Fibroblast of peridontal ligament (primary cell): Measurements from ENCODE around the gene ARID3C.
A peak's percentile ranks its signal among the peaks of the same experiment; 100 is the strongest.

Experiments used
- DNase-seq: peaks from one replicate; pipeline ENCODE4 v3.0.0-alpha.2; 2010; ENCODE audit errors: extremely low read depth

ARID3C gene

DNA sequence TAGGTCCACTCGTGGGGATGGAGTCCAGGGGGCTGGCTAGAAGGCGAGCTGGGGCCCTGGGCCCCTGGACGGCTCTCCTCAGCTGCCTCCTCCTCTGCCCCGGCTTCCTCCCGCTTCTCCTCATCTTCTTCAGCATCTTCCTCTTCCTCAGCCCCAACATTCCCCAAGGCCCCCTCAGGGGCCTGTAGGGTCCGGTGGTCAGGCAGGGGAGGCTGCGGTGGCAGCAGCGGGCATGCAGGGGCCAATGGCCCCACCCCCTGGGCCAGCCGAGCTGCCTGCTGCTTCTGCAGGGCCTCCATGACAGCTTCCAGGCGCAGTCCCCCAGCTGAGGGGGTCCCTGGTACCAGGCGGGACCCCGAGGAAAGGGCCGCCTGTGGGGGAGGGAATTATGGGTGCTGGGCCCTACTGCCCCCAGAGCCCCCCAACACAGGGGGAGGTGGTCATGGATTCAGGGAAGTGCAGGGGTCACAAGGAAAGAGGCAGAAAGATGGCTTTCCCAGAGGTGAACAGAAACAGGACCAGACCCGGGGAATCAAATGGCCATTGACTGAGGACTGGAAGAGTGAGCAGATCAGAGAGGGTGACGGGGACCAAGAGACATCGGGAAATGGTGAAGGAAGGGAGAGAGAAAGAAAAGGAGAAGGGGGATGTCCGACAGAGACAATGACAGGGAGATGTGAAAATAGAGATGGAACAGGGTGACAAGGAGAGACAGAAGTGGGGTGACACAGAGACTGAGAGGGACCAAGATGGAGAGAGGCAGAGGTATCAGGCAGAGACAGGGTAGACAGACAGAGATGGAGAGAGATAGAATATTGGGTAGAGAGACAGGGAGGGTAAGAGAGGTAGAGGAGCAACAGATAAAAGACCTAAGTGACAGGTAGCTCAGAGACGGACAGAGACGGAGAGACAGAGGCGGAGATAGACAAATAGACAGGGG, 880 bp downstream of the ARID3C start:
- DNase-seq: no peak

DNA sequence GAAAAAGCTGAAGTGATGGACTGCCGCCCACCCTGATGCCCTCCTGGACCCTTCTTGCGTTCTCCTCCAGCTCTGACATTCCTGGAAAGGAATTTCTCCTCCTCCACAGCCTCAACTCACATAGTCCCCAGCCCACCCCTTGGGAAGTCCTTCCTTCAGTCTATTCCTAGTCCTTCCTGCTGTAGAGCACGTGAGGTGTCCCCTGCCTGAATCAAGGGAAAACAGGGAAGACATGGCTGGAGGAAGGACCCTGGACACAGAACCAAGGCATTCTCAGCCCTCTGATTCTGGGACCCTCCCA, 3.7 kb downstream of the ARID3C start:
- no peak for DNase-seq

DNA sequence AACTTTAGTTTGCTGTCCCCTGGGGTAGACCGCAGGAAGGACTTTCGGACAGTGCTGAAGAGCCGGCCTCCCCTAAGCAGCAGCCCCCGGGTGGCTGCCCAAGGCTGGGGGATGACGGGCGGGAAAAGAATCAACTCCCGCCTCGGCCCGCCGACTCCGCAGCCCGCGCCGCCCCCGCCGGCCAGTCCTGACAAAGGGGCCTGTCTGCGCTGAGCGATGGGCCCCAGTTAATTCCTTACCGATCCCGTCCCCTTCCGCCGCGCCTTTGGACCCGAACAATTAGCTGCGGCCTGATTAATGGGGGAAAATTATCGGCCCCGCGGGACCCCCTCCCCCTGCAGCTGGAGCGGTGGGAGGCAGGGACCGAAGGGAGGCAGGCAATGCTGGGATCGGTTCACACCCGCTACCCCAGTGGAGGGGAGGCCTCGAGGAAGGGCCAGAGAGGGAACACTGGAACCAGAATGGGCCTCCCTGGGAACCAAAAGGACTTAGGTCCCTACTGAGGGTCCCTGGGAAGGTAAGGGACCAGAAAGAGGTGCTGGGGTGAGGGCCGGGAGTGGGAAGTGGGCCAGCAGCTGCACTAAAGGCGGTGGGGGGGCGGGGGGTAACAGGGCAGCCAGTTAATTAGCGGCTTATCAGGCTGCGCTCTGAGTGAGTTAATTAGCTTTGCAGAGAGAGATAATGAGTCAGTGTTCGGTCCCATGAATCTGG, 4.2 kb downstream of the ARID3C start:
- no peak for DNase-seq

DNA sequence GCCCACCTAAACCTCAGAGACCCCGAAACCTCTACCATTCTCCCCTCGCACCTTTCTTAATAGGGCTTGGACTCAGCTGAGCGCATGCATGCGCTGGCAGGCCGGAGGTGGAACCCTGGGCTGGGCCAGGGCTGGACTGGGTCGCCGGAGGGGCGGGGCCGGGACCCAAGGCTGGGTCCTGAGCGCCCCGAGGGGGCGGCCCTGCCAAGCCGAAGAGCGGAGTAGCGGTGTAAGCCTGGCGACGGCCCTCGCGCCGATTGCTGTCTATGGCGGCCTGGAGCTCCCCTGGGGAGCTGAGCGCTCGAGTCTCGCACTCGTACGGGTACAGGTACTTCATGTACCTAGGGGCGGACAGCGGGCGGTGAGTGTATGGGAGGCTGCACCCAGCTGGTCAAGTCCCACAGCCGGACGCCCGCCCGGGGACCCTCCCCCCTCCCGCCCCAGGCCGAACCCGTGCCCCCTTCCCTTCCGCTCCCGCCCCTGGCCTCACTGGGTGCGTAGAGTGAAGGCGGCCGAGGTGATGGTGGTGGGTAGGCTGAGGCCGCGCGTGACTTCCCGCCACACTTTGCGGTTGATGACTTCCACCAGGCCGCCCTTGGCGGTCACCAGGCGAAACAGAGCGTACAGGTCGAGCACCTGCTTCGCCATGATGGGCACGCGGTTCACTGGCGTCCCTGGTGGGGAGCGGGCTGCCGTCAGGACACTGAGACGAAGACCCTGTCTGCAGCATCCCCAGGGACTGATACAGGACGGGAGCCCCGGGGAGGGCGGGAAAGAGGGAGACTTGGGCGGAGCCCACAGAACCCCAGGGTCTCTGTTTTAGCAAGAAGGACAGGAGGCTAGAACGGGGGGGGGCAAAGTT, 5.3 kb downstream of the ARID3C start:
- DNase-seq: no peak

DNA sequence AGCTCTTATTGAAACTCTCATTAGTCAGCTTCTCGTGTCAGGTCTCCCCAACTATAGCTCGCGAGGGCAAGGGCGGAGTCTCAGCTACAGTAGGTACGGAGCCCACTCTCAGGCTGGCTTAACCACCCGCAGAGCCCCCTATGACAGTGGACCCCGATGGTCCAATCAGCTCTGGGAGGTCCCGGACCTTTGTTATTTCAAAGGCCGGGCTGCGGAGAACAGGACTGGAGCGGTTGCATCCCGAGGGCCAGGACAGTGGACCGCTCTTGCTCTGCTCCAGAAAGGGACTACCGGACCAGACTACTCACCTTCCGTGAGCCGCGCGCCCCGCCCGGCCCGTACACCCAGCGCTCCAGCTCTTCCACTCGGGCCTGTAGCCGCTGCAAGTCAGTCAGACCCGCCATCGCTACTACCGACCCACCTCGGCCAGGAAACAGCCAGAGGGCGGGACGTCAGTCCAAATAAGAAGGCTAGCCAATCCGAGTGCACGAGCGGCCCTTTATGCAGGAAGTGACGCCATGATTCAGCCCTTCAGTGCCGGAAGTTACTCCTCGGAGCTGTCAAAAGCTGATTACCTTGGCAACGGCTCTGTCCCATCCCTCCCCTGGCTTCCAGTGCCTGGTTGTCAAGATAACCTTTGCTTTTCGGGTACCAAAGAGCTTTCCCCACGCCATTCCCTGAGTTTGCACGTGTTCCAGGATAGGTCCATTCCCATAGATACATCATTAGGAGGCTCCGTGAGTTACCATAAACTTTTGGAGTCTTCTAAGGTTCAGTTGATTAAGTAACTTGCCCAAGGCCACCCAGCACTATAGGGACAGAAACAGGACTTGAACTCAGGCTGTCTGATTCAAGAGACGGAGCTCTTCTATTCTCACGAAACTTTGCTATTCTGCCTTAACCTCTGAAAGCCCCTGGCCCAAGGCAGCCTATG, 8.5 kb downstream of the ARID3C start, which contains the start of gene DCTN3:
Gene DCTN3, minus strand, starts transcription at position 435 of the 934 bp plus-strand sequence. Its CDS starts 31 bp downstream, at position 404.
- peak; percentile 95 for DNase-seq

DNA sequence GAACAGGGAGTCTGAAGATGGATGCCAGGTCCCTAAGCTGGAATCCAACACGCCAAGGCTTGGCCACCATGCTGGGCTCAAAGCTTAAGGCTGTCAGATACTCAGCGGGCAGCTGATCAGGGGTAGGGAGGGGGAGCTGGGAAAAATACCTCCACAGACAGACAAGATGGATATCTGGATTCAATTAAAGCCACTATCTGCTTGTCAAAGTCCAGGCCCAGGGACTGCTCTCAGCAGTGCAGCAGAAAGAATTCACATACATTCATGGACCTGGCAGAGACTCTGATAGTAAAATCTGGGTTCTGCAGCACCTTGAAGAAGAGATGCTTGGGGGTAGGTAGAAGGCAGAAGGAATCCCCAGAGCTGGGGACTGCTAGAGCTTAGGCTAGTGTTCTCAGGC, 13.7 kb downstream of the ARID3C start:
- DNase-seq: no peak

DNA sequence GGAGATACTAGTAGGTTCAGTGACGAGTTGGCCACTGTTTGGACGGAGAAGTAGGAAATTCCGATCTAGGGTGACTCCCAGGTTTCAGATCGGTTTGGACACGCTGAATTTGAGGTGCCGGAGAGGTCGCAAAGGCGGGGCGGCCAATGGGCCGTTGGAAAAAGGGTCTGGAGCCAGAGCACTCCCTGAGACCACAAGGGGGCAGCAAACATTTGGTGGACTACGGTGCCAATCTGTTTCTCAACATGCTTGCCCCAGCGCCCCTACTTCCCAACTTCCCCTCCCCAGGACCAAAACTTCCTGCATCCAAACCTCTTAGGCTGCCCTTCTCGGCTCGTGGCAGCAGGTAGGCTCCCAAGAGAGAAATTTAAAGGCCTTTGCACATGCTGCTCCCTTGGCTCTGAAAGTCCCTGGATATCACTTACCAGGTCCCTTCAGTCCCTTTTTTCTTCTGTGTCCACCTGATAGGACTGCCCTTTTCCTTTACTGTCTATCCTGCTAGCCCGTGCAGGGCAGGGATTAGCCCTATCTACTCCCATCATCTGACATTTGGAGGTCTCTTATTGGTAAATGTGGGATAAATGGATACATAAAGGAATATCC, 16.0 kb downstream of the ARID3C start:
- peak; percentile 73 for DNase-seq

DNA sequence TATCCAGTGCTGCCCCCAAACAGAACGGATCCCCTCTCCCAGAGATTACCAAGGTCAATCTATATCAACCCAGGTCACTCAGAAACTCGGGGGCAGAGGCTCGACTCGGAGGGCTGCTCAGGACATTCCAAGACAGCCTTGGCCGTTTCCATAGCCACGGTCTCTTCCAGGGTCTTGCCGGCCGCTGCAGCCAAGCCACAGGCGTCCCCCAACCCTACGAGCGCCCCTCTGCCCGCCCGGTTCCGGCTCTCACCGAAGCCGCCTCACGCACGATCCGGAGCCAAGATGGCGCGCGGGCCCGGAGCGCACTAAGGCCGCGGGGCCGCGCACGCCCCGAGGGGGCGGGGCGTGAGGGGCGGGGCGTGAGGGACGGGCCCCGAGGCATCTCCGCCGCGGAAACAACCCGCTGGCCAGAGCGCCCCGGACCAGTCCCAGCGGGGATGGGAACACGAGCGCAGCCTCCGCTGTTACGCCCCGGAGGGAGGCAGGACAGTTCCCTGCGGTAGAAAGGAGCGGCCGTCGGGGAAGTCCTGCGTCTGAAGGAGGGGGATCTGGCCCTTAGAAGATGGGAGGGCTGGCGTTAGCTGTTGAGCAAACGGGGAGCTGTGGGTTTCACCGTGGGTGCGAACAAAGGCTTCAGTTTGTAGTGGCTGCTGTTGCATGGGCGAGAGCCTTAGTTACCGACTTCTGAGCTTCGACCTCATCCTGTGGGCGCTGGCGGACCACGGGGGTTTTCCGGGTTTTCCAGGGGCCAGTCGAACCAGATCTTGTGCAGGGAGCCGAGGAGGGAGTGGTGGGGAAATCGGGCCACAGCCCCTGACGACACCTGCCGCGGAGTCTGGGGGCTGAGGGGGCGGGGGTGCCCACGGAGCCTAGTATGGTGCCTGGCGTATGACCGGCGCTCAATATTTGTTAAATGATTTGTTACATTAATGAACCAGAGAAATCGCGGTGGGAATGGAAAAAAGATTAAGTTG, 16.8 kb downstream of the ARID3C start, which contains the start of gene RPP25L:
Gene RPP25L, minus strand, starts transcription at position 287 of the 977 bp plus-strand sequence. CDS start 801 bp downstream, outside the sequence.
- peak; percentile 65 for DNase-seq

DNA sequence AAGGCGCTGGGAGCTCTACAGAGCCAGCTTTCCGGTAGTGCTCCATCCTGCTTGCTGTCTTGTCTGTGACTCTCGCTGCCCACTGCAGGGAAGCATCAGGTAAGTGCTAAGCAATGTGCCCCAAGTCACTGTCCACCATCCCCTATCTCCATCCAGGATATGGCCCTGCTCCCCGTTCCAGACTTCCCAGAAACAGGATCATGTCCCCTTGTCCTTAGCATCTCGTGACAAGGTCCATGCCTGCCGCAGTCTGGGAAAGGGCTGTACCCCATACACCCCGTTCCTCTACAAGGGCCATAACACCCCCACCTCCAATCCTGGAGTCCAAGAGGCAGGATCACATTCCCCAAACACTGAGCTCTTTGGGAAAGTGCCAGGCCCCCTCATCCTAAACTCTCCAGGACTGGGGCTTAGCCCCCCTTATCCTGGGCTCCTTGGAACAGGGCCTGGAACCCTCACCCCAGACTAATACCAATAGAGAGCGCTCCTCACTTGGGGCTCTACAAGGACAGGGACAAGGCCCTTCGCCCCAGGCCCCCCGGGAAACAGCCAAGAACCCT, 17.5 kb downstream of the ARID3C start:
- no peak for DNase-seq

DNA sequence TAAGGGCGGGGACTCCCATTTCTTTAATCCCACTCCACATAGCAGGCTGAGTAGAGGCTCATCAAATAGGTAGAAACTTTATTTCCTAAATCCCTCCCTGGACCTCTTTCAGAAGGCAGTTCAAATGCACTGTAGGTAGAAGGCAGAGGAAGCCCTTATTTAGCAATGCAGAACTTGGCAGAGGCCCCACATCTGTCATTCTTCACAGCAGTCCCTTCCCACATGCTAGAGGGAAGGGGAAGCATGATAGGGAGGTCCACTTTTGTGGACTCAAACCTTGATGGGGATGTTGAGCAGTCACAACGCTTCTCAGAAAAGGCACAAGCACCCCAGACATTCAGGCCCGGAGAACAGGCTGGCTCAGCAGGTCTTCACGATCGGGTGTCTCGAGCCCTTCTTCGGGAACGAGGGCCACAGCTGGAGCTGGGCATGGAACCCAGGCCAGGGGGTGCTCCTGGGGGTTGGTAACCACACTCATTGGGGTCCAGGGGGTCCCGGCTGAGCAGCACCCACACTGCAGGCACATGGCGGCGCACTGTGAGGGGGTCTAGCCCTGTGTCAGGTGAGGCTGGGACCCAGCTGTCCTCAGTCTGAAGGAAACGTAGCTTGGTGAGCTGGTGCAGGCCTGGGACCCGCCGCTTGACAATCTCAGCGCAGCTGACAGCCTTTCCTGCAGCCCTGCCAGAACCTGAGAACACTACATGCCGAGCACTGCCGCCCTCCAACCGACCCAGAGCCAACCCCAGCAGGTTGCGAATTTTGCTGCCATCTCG, 18.2 kb downstream of the ARID3C start:
- no peak for DNase-seq

DNA sequence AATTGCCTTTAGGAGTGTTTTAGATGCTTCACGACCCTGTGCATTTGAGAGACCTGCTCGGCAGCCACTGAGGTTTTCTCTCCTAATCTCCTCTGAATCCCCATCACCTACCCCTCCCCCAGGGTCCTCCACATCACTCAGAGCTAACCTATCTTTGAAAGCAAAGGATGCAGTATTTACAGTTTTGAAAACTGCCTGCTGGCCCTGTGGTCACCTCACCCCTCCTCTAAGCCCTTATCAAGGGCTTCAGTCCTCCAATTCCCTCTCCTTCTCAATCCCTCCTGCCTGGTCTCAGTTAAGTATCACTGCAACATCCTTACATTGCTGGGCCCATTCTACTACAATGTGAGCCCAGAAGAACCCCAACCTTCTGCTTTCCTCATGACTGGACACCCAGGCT, 21.5 kb downstream of the ARID3C start:
- DNase-seq: no peak

DNA sequence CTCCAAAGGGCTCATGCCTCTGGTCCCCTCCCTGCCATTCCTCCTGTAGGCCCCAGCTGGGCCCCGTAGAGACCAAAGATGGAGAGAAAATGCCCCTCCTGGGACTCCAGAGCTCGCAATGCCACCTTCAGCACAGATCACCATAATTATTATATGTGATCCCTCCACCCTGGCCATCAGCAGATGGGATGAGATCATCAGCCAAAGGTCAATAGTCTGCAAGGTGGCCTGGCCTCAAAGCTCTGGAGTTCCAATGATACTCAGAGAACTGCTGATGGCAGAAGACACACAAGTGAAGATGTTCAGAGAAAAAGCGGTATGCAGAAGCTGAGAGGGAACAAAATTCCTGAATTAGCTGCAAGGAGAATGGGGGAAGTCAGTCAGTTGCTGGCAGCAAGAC, 22.0 kb downstream of the ARID3C start:
- DNase-seq: no peak

DNA sequence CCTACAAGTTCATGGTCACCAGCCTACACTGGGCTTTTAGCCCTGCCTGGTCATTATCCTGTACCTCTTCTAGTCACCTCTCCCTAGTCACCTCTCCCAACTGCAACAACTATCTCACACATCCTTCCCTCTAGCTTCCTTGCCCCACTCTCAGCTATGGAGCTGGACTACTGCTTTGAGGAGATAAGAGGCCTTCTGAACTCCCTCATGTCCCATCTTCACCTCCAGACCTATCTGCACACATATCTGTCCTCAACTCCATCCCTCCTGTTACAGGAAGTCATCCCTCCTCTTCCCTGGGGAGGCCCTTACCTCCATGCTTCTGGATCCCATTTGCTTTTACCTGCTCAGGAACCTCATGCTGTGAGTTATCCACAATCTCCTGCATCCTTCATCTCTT, 22.7 kb downstream of the ARID3C start:
- no peak for DNase-seq

DNA sequence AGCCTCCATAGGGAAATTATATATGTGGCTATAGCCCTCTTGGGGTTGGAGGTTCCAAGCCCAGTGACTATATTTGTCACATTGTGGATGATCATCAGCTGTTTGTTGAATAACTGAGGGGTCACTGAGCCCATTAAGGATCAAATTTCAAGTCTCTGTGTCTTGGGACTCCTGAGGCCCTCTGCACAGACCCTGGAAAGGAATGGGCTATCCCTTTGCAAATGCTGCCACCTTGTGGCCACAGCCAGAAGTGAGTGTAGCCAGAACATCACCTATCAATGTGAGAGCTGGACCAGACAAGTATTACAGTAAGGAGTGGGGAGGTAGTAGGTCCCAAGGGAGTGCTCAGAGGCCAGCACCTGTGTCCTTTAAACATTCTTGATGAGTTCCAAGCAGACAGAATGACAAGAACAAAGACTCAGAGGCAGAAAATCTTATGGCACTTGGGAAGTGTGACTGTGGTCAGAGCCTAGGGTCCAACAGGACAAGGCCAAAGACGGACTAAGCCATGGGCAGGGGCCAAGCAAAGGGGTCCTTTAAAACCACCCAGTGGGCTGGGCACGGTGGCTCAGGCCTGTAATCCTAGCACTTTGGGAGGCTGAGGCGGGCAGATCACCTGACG, 25.1 kb downstream of the ARID3C start:
- peak; percentile 66 for DNase-seq

DNA sequence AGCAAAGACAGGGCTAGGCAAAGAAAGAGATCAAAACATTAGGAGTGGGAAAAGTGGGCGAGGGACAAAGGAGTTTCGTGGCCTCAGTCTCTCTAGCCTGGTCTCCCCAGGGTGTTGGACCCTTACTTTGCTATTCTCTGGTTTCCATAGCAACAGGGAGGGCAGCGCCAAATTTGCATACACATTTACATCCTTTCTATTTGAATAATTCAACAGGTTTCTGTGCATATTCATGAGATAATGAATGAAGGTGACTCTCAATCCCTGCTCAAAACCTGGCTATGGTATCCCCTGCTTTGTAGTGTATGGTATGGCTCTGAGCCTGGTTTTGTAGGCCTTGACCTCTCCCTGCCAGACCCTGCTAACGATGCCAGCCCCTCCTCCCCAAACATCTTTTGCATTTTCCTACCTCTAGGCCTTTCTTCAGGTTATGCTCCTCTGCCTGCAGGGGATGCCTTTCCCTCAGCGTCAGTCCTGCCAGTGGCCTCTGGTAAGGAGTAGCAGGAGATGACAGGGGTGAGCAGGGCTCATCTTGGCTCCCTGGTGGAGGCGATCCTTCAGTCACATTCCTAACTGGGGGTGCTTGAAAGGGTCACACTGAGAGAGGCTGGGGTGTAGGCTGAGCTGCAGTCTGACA, 26.8 kb downstream of the ARID3C start:
- DNase-seq: no peak

DNA sequence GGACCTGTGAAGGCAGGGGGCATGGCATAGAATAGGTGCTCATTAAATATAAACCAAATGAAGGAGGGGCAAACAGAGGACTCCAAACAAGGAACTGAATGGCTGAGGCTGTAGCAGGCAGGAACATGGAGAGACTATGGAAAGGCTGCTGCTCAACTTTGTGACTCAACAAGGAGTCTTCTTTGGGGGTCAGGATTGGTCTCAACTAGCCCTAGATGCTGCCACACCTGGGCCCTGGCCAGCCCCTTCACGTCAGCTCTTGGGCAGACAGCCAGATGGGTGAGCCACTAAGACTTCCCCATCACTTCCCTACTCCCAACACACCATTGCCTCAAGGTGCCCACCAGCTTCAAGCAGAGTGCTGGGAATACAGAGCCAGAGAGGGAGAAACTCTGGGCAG, 28.0 kb downstream of the ARID3C start:
- DNase-seq: no peak

DNA sequence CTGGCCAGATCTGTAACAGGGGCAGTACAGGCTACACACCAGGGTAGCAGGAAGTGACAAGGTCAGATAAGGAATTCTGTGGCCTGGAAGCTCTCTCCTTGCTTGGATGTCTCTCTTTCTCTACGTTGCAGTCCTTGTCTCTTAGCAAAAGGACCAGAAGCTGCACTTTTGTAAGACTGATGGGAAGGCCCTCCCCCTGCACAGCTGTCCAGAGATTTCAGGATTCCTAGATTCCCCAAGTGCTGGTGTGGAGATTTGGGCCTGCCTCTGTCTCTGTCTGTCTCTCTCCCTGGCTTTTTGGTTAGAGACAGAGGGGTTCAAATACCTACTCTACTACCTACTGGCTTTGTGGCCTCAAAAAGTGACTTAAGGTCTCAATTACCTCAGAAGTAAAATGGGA, 29.3 kb downstream of the ARID3C start:
- no peak for DNase-seq
